SK-N-SH treated with all-trans-retinoic acid at 6 μM for 48 hours (cell line): ENCODE measurements around the gene SDHAF3.

Experiments used
- ATAC-seq: fragments of 200-7000 bp; cut with Tn5 transposase; 3 replicates; pipeline ENCODE4 v1.9.1; 2020; ENCODE audit warnings: mild to moderate bottlenecking, moderate library complexity
- ARNTL ChIP-seq: fragments of 450-650 bp; formaldehyde crosslinking; IDR thresholded peaks from 2 replicates; pipeline ENCODE4 v1.5.0; 2020; ENCODE audit warnings: low read depth, mild to moderate bottlenecking, moderate library complexity, borderline replicate concordance
- BACH2 ChIP-seq: fragments of 250-450 bp; sonication (Bioruptor Pico); IDR thresholded peaks from 2 replicates; pipeline ENCODE4 v1.9.0; 2021; ENCODE audit warnings: mild to moderate bottlenecking, borderline replicate concordance
- CSDC2 ChIP-seq: fragments of 250-450 bp; sonication (Bioruptor Pico); IDR thresholded peaks from 2 replicates; pipeline ENCODE4 v1.5.0; 2020; ENCODE audit warnings: mild to moderate bottlenecking, moderate library complexity
- ESRRG ChIP-seq: fragments of 250-450 bp; sonication (Bioruptor Pico); IDR thresholded peaks from 2 replicates; pipeline ENCODE4 v1.6.1; 2021; ENCODE audit warnings: mild to moderate bottlenecking
- GLIS3 ChIP-seq: fragments of 250-450 bp; sonication (Bioruptor Pico); IDR thresholded peaks from 2 replicates; pipeline ENCODE4 v1.5.0; 2020; ENCODE audit warnings: mild to moderate bottlenecking, moderate library complexity
- ISL1 ChIP-seq: fragments of 250-450 bp; sonication (Bioruptor Pico); IDR thresholded peaks from 2 replicates; pipeline ENCODE4 v2.1.2; 2022; ENCODE audit warnings: mild to moderate bottlenecking, moderate library complexity
- OSR1 ChIP-seq: fragments of 250-450 bp; sonication (Bioruptor Pico); IDR thresholded peaks from 2 replicates; pipeline ENCODE4 v1.8.0; 2022; ENCODE audit warnings: moderate library complexity, mild to moderate bottlenecking, inconsistent platforms
- PPARA ChIP-seq: fragments of 250-450 bp; sonication (Bioruptor Pico); IDR thresholded peaks from 2 replicates; pipeline ENCODE4 v1.5.0; 2020; ENCODE audit warnings: mild to moderate bottlenecking, borderline replicate concordance
- RARB ChIP-seq: fragments of 250-450 bp; sonication (Bioruptor Pico); IDR thresholded peaks from 2 replicates; pipeline ENCODE4 v1.8.0; 2021; ENCODE audit warnings: mild to moderate bottlenecking, moderate library complexity
- SNAI2 ChIP-seq: fragments of 250-450 bp; sonication (Bioruptor Pico); IDR thresholded peaks from 2 replicates; pipeline ENCODE4 v1.5.0; 2020; ENCODE audit warnings: mild to moderate bottlenecking, moderate library complexity
- TCF4 ChIP-seq: fragments of 250-450 bp; sonication (Bioruptor Pico); IDR thresholded peaks from 2 replicates; pipeline ENCODE4 v1.8.0; 2021; ENCODE audit warnings: mild to moderate bottlenecking, moderate library complexity, borderline replicate concordance
- TOX ChIP-seq: fragments of 250-450 bp; sonication (Bioruptor Pico); IDR thresholded peaks from 2 replicates; pipeline ENCODE4 v1.8.0; 2021; ENCODE audit warnings: mild to moderate bottlenecking, moderate library complexity, borderline replicate concordance
- ZFP3 ChIP-seq: fragments of 250-450 bp; sonication (Bioruptor Pico); IDR thresholded peaks from 2 replicates; pipeline ENCODE4 v1.5.0; 2020; ENCODE audit warnings: mild to moderate bottlenecking, moderate library complexity
- ZFP30 ChIP-seq: fragments of 450-650 bp; formaldehyde crosslinking; IDR thresholded peaks from 2 replicates; pipeline ENCODE4 v1.5.0; 2022; ENCODE audit warnings: mild to moderate bottlenecking, moderate library complexity
- ZNF565 ChIP-seq: fragments of 450-650 bp; formaldehyde crosslinking; conservative IDR thresholded peaks from 2 replicates; pipeline ENCODE4 v1.5.0; 2020; ENCODE audit warnings: low read depth, mild to moderate bottlenecking, moderate library complexity
- ZNF8 ChIP-seq: fragments of 450-650 bp; formaldehyde crosslinking; IDR thresholded peaks from 2 replicates; pipeline ENCODE4 v1.5.0; 2020; ENCODE audit warnings: mild to moderate bottlenecking, moderate library complexity
- TF ChIP-seq, protein P1 (sequence below): fragments of 250-450 bp; sonication (Bioruptor Pico); IDR thresholded peaks from 2 replicates; pipeline ENCODE4 v1.8.0; 2020; ENCODE audit warnings: mild to moderate bottlenecking, moderate library complexity, borderline replicate concordance
- TF ChIP-seq, protein P2 (sequence below): fragments of 250-450 bp; sonication (Bioruptor Pico); IDR thresholded peaks from 2 replicates; pipeline ENCODE4 v1.5.0; 2020; ENCODE audit warnings: mild to moderate bottlenecking, moderate library complexity
- TF ChIP-seq, protein P3 (sequence below): fragments of 250-450 bp; sonication (Bioruptor Pico); IDR thresholded peaks from 2 replicates; pipeline ENCODE4 v1.5.1; 2020; ENCODE audit warnings: low read depth, mild to moderate bottlenecking, moderate library complexity
- TF ChIP-seq, protein P4 (sequence below): fragments of 250-450 bp; sonication (Bioruptor Pico); IDR thresholded peaks from 2 replicates; pipeline ENCODE4 v1.5.1; 2021; ENCODE audit warnings: mild to moderate bottlenecking, moderate library complexity

The SDHAF3 gene

DNA sequence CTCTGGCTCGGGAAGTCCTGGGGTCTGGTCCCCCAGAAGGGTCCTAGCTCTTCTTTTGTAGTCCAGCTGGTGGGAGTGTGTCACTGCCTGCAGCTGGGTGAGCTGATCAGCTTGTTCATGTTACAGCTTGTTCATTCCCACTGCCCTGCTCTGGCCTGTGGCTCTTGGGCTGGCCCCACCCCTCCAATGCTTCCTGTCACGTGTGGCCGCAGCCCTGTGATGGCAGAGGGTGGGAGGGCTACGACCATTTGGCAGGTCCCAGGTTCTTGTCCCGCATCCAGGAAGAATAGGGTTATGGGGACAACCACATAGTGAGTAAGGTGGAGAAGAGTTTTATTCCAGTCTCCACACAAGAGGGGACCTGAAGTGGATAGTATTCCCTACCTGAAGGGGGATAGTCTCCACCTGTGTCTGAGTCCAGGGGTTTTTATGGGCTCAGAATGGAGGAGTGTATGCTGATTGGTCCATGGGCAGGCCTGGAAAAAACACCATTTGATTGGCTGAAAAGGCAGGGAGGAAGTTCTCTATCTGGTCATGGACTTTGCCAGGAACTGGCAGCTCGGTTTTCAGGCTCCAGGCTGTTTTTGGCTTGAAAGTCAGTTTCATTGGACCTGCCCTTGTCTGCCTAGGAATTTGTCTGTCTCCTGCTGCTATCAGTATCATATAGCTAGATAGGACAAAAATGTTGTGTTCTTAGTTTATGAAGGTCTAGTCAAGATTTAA, 13.1 kb downstream of the SDHAF3 start:
- peak; percentile 21; the same call in 2 of the 3 replicates for ATAC-seq
- TF ChIP-seq BACH2 (CRISPR knock-in tag): no peak
- no peak for TF ChIP-seq TOX (CRISPR knock-in tag)
- TF ChIP-seq, protein P1, sequence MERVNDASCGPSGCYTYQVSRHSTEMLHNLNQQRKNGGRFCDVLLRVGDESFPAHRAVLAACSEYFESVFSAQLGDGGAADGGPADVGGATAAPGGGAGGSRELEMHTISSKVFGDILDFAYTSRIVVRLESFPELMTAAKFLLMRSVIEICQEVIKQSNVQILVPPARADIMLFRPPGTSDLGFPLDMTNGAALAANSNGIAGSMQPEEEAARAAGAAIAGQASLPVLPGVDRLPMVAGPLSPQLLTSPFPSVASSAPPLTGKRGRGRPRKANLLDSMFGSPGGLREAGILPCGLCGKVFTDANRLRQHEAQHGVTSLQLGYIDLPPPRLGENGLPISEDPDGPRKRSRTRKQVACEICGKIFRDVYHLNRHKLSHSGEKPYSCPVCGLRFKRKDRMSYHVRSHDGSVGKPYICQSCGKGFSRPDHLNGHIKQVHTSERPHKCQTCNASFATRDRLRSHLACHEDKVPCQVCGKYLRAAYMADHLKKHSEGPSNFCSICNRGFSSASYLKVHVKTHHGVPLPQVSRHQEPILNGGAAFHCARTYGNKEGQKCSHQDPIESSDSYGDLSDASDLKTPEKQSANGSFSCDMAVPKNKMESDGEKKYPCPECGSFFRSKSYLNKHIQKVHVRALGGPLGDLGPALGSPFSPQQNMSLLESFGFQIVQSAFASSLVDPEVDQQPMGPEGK: no peak
- TF ChIP-seq TCF4 (CRISPR knock-in tag): no peak
- no peak for TF ChIP-seq ESRRG
- TF ChIP-seq ZFP30 (CRISPR knock-in tag): no peak
- no peak for TF ChIP-seq ISL1
- TF ChIP-seq, protein P2, sequence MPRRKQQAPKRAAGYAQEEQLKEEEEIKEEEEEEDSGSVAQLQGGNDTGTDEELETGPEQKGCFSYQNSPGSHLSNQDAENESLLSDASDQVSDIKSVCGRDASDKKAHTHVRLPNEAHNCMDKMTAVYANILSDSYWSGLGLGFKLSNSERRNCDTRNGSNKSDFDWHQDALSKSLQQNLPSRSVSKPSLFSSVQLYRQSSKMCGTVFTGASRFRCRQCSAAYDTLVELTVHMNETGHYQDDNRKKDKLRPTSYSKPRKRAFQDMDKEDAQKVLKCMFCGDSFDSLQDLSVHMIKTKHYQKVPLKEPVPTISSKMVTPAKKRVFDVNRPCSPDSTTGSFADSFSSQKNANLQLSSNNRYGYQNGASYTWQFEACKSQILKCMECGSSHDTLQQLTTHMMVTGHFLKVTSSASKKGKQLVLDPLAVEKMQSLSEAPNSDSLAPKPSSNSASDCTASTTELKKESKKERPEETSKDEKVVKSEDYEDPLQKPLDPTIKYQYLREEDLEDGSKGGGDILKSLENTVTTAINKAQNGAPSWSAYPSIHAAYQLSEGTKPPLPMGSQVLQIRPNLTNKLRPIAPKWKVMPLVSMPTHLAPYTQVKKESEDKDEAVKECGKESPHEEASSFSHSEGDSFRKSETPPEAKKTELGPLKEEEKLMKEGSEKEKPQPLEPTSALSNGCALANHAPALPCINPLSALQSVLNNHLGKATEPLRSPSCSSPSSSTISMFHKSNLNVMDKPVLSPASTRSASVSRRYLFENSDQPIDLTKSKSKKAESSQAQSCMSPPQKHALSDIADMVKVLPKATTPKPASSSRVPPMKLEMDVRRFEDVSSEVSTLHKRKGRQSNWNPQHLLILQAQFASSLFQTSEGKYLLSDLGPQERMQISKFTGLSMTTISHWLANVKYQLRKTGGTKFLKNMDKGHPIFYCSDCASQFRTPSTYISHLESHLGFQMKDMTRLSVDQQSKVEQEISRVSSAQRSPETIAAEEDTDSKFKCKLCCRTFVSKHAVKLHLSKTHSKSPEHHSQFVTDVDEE (CRISPR knock-in tag): no peak
- TF ChIP-seq, protein P3, sequence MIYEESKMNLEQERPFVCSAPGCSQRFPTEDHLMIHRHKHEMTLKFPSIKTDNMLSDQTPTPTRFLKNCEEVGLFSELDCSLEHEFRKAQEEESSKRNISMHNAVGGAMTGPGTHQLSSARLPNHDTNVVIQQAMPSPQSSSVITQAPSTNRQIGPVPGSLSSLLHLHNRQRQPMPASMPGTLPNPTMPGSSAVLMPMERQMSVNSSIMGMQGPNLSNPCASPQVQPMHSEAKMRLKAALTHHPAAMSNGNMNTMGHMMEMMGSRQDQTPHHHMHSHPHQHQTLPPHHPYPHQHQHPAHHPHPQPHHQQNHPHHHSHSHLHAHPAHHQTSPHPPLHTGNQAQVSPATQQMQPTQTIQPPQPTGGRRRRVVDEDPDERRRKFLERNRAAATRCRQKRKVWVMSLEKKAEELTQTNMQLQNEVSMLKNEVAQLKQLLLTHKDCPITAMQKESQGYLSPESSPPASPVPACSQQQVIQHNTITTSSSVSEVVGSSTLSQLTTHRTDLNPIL (CRISPR knock-in tag): no peak
- TF ChIP-seq SNAI2 (CRISPR knock-in tag): no peak
- TF ChIP-seq, protein P4, sequence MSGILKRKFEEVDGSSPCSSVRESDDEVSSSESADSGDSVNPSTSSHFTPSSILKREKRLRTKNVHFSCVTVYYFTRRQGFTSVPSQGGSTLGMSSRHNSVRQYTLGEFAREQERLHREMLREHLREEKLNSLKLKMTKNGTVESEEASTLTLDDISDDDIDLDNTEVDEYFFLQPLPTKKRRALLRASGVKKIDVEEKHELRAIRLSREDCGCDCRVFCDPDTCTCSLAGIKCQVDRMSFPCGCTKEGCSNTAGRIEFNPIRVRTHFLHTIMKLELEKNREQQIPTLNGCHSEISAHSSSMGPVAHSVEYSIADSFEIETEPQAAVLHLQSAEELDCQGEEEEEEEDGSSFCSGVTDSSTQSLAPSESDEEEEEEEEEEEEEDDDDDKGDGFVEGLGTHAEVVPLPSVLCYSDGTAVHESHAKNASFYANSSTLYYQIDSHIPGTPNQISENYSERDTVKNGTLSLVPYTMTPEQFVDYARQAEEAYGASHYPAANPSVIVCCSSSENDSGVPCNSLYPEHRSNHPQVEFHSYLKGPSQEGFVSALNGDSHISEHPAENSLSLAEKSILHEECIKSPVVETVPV (CRISPR knock-in tag): no peak
- no peak for TF ChIP-seq ZNF565 (CRISPR knock-in tag)
- no peak for TF ChIP-seq ARNTL (CRISPR knock-in tag)
- no peak for TF ChIP-seq OSR1 (CRISPR knock-in tag)
- no peak for TF ChIP-seq PPARA
- no peak for TF ChIP-seq GLIS3 (CRISPR knock-in tag)
- no peak for TF ChIP-seq RARB

DNA sequence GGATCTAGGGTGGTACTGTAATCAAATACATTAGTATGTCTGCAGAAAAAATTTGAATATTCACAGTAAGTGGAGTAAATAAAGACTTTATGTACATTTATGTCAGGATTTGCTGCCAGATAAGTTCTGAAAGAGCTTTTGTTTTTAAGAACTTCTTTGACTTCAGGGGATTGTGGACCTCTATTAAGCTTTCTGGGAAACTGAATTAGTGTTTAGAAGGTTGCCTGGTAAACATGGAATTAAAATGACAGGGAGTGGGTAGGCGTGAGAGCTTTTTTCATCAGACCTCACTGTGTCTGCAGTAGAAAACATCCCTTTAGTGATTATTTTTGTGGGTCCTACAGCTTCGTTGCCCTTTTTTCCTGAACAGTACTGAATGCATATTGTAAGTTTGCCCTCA, 15.7 kb downstream of the SDHAF3 start:
- TF ChIP-seq, protein P3 (CRISPR knock-in tag): no peak
- no peak for TF ChIP-seq SNAI2 (CRISPR knock-in tag)
- no peak for TF ChIP-seq OSR1 (CRISPR knock-in tag)
- no peak for TF ChIP-seq ISL1
- no peak for TF ChIP-seq ZNF565 (CRISPR knock-in tag)
- no peak for TF ChIP-seq CSDC2
- TF ChIP-seq BACH2 (CRISPR knock-in tag): no peak
- no peak for TF ChIP-seq TCF4 (CRISPR knock-in tag)
- no peak for TF ChIP-seq ZNF8 (CRISPR knock-in tag)
- TF ChIP-seq, protein P4 (CRISPR knock-in tag): no peak
- no peak for TF ChIP-seq ZFP3 (CRISPR knock-in tag)
- ATAC-seq: no peak
